ENCODE data around the gene XRCC6.
"Not testable (repeated sequence)": the region's sequence is repeated elsewhere in the genome, so short reads cannot be mapped to it uniquely, and the experiment has no call there.

Gene XRCC6

DNA sequence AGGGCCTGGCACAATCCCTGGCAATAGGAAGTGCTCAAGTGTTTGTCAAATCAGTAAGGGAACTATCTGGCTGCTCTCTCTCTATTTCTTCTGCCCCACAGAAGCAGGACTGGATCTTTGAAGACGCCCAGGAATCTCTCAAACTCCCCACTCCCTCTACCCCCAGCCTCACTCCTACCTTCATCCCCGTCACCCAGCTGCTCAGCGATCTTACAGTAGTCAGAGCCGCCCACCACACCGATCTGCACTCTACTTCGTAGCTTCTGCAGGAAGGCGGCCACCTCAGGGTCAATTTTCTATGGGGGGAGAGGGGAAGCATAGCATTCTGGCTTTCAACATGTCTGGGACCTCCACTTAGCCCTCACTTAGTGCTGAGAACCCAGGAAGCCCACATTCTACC is 35.2 kb upstream of the XRCC6 start:
- Mint-ChIP-seq H3K9me3 (no peaks in the 10 kb centered on the region), H3K4me3 (no peak overlapping the region), H3K36me3 (ENCODE audit: insufficient read depth) (peaks cover 19% of the 10 kb centered on the region), H3K4me1 (peaks cover 36% of the 10 kb centered on the region), H3K27ac (ENCODE audit: low read depth) (peak overlapping the region; percentile 71), H3K27me3 (no peaks in the 10 kb centered on the region)
- ATAC-seq (replicated peaks; ENCODE audit: extremely low read depth, poor library complexity, severe bottlenecking) (no peak), DNase-seq (ENCODE audit: low spot score in 2 of 2) (no peak)

DNA sequence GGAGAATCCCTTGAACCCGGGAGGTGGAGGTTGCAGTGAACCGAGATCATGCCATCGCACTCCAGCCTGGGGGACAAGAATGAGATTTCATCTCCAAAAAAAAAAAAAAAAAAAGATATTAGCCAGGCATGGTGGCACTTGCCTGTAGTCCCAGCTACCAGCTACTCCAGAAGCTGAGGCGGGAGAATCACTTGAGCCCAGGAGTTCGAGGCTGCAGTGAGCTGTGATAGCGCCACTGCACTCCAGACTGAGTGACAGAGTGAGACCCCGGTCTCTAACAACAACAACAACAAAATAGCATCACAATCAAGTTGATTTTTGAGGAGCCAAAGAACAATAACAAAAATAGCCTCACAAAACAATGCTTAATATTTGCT is 33.8 kb upstream of the XRCC6 start:
- Mint-ChIP-seq H3K4me3 (no peak overlapping the region), H3K9me3 (no peaks in the 10 kb centered on the region), H3K27ac (ENCODE audit: low read depth) (no peak overlapping the region), H3K27me3 (no peaks in the 10 kb centered on the region), H3K36me3 (ENCODE audit: insufficient read depth) (peaks cover 11% of the 10 kb centered on the region), H3K4me1 (peaks cover 35% of the 10 kb centered on the region)
- no peak for ATAC-seq (replicated peaks; ENCODE audit: extremely low read depth, poor library complexity, severe bottlenecking)
- no peak for DNase-seq (ENCODE audit: low spot score in 2 of 2)

DNA sequence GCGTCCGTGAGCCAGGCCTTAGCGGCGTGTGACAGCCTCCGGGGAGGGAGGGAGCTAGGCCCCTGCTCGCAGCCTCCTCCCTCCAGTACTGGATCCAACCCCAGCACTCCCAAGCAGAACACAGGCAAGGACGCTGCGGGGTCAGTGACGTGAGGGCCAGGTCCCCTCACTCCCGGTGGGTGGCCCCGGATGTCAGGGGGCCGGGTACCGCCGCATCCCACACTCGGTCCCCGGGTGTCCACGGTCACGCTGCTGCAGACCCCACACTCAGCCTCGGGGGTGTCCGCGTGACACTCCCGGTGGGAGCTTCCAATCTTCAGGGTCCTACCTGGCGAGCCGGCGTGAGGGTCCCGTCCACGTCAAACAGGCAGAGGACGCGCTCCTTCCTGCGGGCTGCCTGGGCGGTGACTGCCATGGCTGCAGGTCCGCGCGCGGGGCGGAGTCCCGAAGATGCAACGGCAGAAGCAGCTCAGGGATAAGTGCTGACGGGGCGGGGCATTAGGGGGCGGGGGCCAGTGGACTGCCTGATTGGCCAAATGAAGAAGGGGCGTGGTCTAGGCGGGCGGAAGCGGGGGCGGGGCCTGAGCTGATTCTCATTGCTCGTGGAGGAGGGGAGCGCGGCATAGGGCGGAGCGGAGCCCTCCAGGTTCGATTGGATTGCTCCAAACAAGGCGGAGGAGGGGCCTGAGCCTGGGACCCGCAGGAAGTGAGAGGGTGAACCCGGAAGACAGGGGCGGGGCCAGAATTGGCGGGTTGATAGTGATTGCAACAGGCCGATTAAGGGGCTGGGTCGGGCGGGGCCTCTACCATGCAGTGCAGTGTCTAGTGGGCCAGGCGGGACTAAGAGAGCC is 31.5 kb upstream of the XRCC6 start, which contains the start of gene PMM1:
Gene PMM1 (minus strand): TSS at position 450 of the 851 bp plus-strand sequence. CDS start 35 bp downstream, at position 415.
- H3K36me3 Mint-ChIP-seq (ENCODE audit: insufficient read depth): peaks cover 4% of the 10 kb centered on the region
- ATAC-seq (replicated peaks; ENCODE audit: extremely low read depth, poor library complexity, severe bottlenecking): peak; percentile 98
- H3K27ac Mint-ChIP-seq (ENCODE audit: low read depth): peak within 1 kb of the TSS; percentile 58
- peak; percentile 97 to 100 for DNase-seq (ENCODE audit: low spot score in 2 of 2)
- H3K4me3 Mint-ChIP-seq: peak within 1 kb of the TSS; percentile 89
- no peaks in the 10 kb centered on the region for H3K27me3 Mint-ChIP-seq
- H3K4me1 Mint-ChIP-seq: peaks cover 26% of the 10 kb centered on the region
- H3K9me3 Mint-ChIP-seq: no peaks in the 10 kb centered on the region

DNA sequence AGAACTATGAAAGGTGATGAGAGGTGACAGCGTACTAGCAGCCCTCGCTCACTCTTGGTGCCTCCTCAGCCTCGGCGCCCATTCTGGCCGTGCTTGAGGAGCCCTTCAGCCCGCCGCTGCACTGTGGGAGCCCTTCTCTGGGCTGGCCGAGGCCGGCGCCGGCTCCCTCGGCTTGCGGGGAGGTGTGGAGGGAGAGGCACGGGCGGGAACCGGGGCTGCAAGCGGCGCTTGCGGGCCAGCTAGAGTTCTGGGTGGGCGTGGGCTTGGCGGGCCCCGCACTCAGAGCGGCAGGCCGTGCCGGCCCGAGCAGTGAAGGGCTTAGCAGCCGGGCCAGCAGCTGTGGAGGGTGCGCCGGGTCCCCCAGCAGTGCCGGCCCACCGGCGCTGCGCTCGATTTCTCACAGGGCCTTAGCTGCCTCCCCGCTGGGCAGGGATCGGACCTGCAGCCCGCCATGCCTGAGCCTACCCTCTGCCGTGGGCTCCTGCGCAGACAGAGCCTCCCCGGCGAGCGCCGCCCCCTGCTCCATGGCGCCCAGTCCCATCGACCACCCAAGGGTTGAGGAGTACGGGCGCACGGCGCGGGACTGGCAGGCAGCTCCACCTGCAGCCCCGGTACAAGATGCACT is 27.6 kb upstream of the XRCC6 start:
- H3K4me1 Mint-ChIP-seq: peaks cover 15% of the 10 kb centered on the region
- ATAC-seq (replicated peaks; ENCODE audit: extremely low read depth, poor library complexity, severe bottlenecking); H3K36me3 Mint-ChIP-seq (ENCODE audit: insufficient read depth); H3K4me3 Mint-ChIP-seq; H3K27ac Mint-ChIP-seq (ENCODE audit: low read depth); H3K9me3 Mint-ChIP-seq; H3K27me3 Mint-ChIP-seq; DNase-seq (ENCODE audit: low spot score in 2 of 2): not testable (repeated sequence)

DNA sequence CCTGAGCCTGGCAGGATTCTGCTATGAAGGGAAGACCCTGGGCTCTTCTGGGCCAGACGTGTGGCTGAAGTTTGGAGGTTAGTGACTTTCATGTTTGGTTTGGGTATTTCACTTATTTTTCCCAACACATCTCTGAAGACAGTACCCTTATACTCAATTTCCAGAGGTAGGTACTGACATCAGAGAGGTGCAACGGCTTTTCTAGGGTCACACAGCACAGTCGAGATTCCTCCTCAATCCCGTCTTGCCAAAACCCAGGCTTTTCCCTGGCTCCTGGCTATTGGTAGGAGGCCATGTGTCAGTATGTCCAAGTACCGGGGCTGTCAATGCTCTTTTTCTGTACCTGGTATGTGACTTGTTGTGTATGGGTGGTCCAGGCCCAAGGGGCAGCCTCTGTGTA is 25.4 kb upstream of the XRCC6 start:
- peaks cover 6% of the 10 kb centered on the region for H3K36me3 Mint-ChIP-seq (ENCODE audit: insufficient read depth)
- H3K27me3 Mint-ChIP-seq: no peaks in the 10 kb centered on the region
- no peak overlapping the region for H3K27ac Mint-ChIP-seq (ENCODE audit: low read depth)
- DNase-seq (ENCODE audit: low spot score in 2 of 2) (no peak), ATAC-seq (replicated peaks; ENCODE audit: extremely low read depth, poor library complexity, severe bottlenecking) (no peak)
- no peaks in the 10 kb centered on the region for H3K9me3 Mint-ChIP-seq
- H3K4me1 Mint-ChIP-seq: peaks cover 6% of the 10 kb centered on the region
- no peak overlapping the region for H3K4me3 Mint-ChIP-seq

DNA sequence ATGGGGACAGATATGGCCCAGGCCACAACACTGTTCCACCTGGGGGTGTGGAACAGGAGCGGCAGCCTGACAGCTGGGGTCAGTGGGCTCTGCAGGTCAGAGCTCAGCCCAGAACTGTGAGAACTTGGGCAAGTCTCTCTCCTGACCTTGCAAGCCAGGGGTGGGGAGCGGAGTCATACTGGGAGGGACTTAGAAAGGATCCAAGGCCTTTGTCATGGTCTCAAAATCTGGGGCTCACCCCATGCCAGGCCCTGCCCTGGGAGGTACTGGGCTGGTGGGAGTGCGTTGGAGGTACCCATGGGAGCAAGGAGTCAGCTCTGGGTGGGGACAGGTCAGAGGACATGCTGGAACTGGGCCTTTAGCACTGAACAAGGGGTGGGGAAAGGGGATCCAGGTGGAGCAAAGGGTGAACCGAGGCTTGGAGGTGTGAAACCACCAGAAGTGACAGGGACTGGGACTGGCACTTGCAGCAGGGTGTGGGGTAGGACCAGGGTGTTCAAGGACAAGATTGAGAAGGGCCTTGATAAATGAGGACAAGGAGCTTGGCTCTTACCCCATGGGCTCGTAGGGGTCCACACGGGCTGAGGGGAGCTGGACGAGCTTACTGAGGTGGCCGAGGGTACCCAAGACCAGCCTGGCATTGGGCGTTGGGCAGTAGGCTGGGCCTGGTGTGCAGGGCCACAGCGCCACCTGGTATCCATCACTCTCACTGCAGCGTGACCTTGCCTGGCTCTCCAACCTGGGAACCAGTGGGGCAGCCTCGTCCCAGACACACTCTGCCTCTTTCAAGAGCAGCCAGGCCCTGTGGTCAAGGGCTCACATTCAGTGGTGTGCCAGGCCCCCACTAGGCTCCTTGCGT is 24.1 kb upstream of the XRCC6 start:
- H3K9me3 Mint-ChIP-seq: no peaks in the 10 kb centered on the region
- no peak for DNase-seq (ENCODE audit: low spot score in 2 of 2)
- no peak for ATAC-seq (replicated peaks; ENCODE audit: extremely low read depth, poor library complexity, severe bottlenecking)
- H3K4me1 Mint-ChIP-seq: peaks cover 6% of the 10 kb centered on the region
- H3K27ac Mint-ChIP-seq (ENCODE audit: low read depth): no peak overlapping the region
- H3K4me3 Mint-ChIP-seq: no peak overlapping the region
- no peaks in the 10 kb centered on the region for H3K27me3 Mint-ChIP-seq
- peaks cover 8% of the 10 kb centered on the region for H3K36me3 Mint-ChIP-seq (ENCODE audit: insufficient read depth)

DNA sequence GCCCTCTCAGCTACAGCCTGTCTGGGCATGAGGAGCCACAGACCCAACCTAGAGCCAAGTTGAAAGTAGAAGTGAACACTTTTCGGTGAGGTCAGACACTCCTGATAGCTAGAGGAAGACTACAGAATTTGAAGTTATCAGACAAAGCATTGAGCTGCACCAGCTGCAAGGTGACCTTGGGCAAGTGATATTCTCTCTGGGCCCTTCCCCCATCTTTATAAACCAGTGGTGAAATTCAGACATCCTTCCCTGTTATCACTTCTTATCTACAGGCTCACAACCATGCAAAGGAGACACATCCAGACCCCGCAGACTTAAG is 23.5 kb upstream of the XRCC6 start:
- DNase-seq (ENCODE audit: low spot score in 2 of 2) (no peak), ATAC-seq (replicated peaks; ENCODE audit: extremely low read depth, poor library complexity, severe bottlenecking) (no peak)
- Mint-ChIP-seq H3K9me3 (no peaks in the 10 kb centered on the region), H3K36me3 (ENCODE audit: insufficient read depth) (peaks cover 13% of the 10 kb centered on the region), H3K27me3 (no peaks in the 10 kb centered on the region), H3K4me1 (peaks cover 10% of the 10 kb centered on the region), H3K27ac (ENCODE audit: low read depth) (no peak overlapping the region), H3K4me3 (no peak overlapping the region)

DNA sequence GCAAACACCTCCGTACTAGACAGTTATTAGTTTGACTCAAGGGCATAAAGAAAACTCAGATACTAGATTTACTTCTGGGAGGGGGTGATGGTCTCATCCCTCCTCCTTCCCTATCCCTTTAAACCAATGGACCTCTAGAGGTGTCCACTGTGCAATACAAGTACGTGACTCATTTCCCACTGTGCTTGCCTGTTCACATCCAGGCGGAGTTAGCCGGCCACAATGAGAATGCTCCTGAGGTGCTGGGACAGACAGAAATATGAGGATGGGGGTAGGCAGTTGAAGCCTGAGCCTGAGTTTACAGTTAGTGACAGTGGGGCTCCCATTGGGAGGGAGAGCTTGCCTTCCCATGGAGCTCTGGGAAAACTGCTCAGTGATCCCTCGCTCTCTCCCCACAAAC is 23.0 kb upstream of the XRCC6 start:
- H3K9me3 Mint-ChIP-seq: no peaks in the 10 kb centered on the region
- H3K36me3 Mint-ChIP-seq (ENCODE audit: insufficient read depth): peaks cover 16% of the 10 kb centered on the region
- no peaks in the 10 kb centered on the region for H3K27me3 Mint-ChIP-seq
- H3K4me1 Mint-ChIP-seq: peaks cover 15% of the 10 kb centered on the region
- no peak overlapping the region for H3K27ac Mint-ChIP-seq (ENCODE audit: low read depth)
- H3K4me3 Mint-ChIP-seq: no peak overlapping the region
- DNase-seq (ENCODE audit: low spot score in 2 of 2): no peak
- ATAC-seq (replicated peaks; ENCODE audit: extremely low read depth, poor library complexity, severe bottlenecking): no peak

DNA sequence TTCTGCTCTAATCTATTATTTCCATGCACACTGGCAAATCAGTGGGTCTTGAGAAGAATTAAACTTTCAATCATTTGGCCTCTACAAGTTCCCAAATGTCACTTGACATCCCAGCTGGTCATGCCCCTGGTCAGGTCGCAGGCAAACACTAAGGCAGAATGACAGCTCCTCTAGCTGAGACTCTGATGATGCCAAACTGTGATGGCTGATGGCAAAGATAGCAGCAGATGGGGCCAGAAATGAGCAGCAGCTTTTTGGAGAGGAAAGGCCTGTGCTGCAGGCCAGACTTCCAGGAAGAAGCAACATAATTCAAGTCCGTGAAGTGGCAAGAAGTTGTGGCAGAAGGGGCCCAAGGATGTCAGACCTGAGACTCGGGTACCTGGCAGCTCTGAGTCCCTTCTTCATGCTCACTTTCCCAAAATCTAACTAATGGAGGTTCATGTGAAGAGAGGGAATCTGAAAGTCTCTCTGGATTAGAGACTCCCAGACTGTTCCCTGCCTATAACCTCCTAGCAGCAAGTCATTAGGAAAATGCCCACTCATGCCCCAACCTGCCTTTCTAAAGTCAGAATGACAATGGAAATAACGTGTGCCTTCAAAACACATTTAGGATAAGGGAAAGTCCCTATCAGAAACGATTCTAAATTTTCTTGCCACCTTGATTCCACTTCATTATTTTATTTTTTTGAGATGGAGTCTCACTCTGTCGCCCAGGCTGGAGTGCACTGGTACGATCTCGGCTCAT is 22.0 kb upstream of the XRCC6 start:
- no peak for DNase-seq (ENCODE audit: low spot score in 2 of 2)
- H3K4me1 Mint-ChIP-seq: peaks cover 25% of the 10 kb centered on the region
- H3K27me3 Mint-ChIP-seq: no peaks in the 10 kb centered on the region
- H3K4me3 Mint-ChIP-seq: no peak overlapping the region
- ATAC-seq (replicated peaks; ENCODE audit: extremely low read depth, poor library complexity, severe bottlenecking): no peak
- H3K27ac Mint-ChIP-seq (ENCODE audit: low read depth): no peak overlapping the region
- H3K9me3 Mint-ChIP-seq: no peaks in the 10 kb centered on the region
- peaks cover 20% of the 10 kb centered on the region for H3K36me3 Mint-ChIP-seq (ENCODE audit: insufficient read depth)

DNA sequence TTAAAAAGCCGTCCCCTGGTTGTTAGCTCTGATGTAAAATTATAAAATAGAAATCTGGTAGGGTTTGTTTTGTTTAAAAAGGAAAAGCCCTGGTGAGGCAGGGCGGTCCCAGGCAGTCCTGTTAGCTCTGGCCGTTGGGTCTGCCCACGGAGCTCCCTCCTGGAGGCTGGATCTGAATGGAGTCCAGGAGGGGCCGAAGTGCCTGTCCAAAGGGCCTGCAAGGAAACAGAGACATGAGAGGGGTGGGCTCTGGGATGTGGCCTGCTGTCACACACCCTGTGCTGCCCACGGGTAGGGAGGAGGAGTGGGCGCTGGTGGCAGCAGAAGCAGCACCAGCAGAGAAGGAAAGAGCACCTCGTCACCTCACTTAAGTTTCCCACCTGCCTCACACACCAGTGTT is 20.1 kb upstream of the XRCC6 start:
- Mint-ChIP-seq H3K4me3 (no peak overlapping the region), H3K36me3 (ENCODE audit: insufficient read depth) (peaks cover 32% of the 10 kb centered on the region), H3K27ac (ENCODE audit: low read depth) (no peak overlapping the region), H3K4me1 (peaks cover 30% of the 10 kb centered on the region), H3K27me3 (no peaks in the 10 kb centered on the region), H3K9me3 (no peaks in the 10 kb centered on the region)
- ATAC-seq (replicated peaks; ENCODE audit: extremely low read depth, poor library complexity, severe bottlenecking): no peak
- no peak for DNase-seq (ENCODE audit: low spot score in 2 of 2)

DNA sequence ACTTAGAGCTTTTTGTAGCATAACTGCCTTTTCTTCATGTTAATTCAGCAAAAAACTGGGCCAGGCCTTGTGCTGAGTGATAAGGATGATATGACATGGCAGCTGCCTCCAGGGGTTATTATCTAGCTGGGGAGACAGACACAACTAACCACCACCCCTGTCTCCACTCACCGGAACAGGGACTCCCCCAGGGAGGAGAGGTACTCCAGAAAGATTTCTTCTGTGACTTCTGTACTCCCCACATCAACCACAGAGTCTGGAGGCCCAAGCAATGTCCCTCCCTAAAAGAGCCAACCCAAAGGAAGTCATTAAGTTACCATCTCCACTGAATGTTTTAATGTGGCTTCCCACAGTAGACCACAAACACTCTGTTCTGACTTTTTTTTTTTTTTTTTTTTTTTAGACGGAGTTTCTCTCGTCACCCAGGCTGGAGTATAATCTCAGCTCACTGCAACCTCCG is 17.2 kb upstream of the XRCC6 start:
- peak overlapping the region; percentile 65 for H3K4me3 Mint-ChIP-seq
- DNase-seq (ENCODE audit: low spot score in 2 of 2): peak in 1 of 2 donors; percentile 71

DNA sequence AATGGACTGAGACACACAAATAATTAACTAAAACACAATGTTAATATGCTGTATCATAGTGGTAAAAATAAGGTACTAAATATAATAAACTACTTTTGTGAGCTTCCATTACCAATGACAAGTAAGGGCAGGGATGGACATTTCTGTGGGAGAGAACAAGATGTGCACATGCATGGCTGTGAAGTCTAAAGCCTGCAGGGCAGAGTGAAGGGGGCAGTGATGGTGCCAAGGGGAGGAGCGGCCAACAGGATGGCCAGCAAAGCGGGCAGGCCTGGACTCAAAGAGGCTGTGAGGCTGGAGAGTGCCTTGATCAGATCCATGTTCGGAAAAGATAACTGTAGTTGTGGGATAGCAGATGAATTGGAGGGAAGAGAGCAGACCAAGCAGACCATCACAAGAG is 12.7 kb upstream of the XRCC6 start:
- H3K27me3 Mint-ChIP-seq: no peaks in the 10 kb centered on the region
- H3K9me3 Mint-ChIP-seq: no peaks in the 10 kb centered on the region
- DNase-seq (ENCODE audit: low spot score in 2 of 2) (no peak), ATAC-seq (replicated peaks; ENCODE audit: extremely low read depth, poor library complexity, severe bottlenecking) (no peak)
- H3K4me1 Mint-ChIP-seq: peaks cover 12% of the 10 kb centered on the region
- no peak overlapping the region for H3K27ac Mint-ChIP-seq (ENCODE audit: low read depth)
- H3K4me3 Mint-ChIP-seq: no peak overlapping the region
- peaks cover 23% of the 10 kb centered on the region for H3K36me3 Mint-ChIP-seq (ENCODE audit: insufficient read depth)

More for the DNA sequence above, 17.2 kb upstream of the XRCC6 start:
- ATAC-seq (replicated peaks; ENCODE audit: extremely low read depth, poor library complexity, severe bottlenecking): peak; percentile 98
- Mint-ChIP-seq H3K4me1 (peaks cover 24% of the 10 kb centered on the region), H3K36me3 (ENCODE audit: insufficient read depth) (peaks cover 34% of the 10 kb centered on the region), H3K27me3 (no peaks in the 10 kb centered on the region), H3K9me3 (no peaks in the 10 kb centered on the region), H3K27ac (ENCODE audit: low read depth) (peak overlapping the region; percentile 89)

All from central memory CD8-positive, alpha-beta T cell (primary cell).